Stimulated activated CD8-positive, alpha-beta memory T cell treated with anti-CD3 and anti-CD28 coated beads, Interleukin-7, amount 100 ng/mL, for 1 hour (primary cell): ENCODE results near the gene STAU1.
"Not testable (repeated sequence)": the region's sequence is repeated elsewhere in the genome, so short reads cannot be mapped to it uniquely, and the experiment has no call there.

Experiments
- DNase-seq, 2 donors: peaks; one replicate each; pipeline ENCODE4 v3.0.0-alpha.2; 2020; ENCODE audit warnings: low read depth in 2 of 2

STAU1 gene

DNA sequence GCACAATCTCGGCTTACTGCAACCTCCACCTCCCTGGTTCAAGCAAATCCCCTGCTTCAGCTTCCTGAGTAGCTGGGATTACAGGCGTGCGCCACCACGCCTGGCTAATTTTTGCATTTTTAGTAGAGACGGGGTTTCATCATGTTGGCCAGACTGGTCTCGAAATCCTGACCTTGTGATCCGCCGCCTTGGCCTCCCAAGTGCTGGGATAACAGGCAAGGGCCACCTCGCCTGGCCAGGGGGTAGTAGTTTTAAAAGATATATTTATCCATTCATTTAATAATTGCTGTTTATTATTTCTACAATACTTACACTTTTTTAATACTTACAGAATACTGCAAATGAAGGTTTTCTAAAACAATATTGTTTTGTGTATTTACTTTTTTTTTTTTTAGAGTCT lies 15.6 kb upstream of the STAU1 start:
- no peak for DNase-seq

DNA sequence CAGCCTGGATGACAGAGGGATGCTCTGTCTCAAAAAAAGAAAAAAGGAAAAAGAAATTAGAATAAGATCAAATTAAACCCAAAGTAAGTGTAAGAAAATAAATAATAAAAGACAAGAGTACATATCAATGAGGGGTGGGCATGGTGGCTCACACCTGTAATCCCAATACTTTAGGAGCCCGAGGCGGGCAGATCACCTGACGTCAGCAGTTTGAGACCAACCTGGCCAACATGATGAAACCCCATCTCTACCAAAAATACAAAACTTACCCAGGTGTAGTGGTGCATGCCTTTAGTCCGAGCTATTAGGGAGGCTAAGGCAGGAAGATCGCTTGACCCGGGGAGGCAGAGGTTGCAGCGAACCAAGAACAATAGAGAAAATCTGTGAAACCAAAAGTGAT lies 14.9 kb upstream of the STAU1 start:
- no peak for DNase-seq

DNA sequence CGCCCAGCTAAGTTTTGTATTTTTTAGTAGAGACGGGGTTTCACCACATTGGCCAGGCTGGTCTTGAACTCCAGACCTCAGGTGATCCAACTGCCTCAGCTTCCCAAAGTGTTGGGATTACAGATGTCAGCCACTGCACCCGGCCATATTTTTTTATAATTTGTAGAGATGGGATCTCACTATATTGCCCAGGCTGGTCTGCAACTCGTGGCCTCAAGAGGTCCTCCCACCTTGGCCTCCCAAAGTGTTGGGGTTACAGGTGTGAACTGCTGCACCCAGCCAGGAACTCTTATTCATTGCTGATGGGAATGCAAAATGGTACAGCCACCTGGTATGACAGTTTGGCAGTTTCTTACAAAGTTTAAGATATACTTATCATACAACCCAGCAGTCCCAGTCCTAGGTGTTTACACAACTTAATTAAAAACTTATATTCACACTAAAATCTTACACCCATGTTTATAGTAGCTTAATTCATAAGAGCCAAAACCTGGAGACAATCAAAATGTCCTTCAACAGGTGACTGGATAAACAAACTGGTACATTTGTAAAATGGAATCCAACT lies 11.7 kb upstream of the STAU1 start:
- no peak for DNase-seq

DNA sequence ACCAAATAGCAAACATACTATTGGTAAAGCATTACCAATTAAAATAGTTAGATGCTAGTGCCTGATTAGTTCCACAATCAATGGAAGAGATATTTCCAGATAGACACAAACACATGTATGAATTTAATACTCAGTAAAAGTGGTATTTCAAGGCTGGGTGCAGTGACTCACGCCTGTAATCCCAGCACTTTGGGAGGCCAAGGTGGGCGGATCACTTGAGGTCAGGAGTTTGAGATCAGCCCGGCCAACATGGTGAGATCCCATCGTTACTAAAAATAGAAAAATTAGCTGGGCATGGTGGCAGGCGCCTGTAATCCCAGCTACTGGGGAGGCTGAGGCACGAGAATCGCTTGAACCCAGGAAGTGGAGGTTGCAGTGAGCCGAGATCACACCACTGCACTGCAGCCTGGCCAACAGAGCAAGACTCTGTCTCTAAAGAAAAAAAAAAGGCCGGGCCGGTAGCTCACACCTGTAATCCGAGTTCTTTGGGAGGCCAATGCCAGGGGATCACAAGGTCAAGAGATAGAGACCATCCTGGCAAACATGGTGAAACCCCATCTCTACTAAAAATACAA lies 4.9 kb upstream of the STAU1 start:
- not testable (repeated sequence) for DNase-seq

DNA sequence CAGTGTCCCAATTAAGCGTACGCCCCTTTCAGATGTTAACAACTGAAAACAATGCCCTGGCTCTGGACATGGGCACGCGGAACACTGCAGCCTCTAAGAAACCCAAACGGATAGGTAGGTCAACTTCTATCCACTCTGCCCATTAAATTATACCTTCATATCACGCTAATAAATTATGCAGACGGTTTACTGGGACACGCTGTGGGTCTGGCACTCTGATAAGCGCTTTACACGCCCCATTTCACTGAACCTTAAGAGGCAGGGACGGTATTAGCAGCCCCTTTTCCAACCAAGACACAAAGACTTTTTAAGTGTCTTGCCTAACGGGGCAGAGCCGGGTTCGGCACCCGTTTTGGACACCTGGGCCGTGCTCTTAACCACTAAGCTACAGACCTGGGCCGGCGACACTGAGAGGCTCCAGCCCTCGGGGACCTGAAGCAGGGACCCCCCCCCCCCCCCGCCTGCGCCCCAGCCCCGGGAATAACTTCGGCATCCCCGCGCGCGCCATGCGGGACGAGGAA lies 744 bp downstream of the STAU1 start:
- no peak for DNase-seq

DNA sequence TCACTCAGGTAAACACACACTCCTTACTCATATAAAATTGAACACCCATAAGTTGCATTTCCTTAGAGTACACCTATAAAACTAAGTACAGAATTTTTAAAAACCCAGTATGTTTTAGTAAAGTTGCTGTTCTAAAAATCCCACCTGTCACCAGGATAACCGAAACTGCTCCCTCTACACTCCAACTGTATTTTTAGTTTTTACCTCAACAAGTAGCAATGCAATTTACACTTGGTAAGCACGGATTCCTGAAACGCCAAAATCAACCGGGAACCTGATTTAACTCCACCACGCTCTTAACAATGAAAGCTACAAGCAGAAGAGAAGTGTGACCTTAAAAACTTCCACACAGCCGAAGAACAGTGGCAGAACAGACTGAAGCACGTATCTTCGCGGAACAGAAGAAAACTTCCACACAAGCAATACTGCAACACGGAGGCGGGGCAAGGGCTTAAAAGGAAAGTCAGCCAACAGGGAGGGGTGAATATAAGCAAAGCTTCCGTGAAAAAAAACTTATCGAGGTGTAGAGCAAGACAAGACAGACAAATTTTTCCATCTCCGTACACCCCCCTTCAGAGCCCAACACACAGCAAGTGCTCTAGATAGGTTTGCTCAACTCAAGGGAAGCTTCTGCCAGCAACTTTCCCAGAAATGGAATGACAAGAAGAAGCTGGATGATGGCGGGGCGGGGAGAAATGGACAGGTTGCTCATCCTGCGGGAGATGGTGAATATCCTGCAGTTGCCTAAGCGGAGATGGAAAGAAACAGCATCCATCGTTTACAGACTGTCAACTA lies 1.4 kb downstream of the STAU1 start:
- peak; percentile 35 to 46 for DNase-seq

DNA sequence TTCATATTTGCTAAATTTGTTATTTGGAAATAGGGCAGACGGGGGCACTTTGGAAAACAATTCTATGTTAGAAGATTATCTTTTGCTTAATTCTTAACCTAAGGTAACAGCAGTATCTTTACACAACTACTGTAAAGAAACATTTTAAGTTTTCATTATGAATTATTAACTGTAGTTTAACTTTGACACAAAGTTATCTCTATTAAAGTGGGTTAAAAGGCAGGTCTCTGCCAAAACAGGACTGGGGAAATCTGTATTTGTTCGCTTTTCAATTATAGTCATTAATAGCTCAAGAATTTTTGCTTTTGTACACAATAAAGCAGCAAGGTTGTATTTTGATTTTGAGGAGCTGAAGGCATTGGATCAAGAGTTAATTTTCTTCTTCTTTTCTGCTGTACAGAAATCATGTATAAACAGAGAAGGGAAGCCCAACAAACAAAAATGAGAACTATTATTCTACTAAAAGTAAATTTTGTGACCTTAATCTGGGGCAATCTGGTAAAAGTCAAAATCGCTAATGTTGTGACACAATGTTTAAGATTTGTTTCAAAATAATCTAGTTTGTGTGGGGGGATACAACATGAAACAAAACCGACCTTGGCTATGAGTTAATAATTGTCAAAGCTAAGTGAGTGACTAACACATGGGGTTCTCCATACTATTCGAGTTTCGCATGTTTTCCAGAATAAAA lies 2.9 kb downstream of the STAU1 start:
- DNase-seq = no peak

DNA sequence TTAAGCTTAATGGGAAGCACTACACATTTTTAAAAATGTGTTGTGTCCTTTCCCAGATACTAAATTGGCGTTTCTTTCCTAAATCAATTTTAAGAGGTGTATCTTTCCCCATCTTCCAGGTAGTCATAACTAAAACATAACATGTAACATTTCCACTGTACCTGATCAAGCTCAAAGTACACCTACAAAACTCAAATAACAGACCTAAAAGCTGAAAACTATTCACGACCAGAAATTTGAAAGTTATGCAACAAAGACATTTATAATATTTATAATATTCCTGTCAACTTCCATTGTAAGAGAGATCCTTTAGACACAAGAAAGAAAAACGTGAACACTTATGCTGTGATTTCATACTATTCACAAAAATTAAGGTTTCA lies 3.5 kb downstream of the STAU1 start:
- no peak for DNase-seq

DNA sequence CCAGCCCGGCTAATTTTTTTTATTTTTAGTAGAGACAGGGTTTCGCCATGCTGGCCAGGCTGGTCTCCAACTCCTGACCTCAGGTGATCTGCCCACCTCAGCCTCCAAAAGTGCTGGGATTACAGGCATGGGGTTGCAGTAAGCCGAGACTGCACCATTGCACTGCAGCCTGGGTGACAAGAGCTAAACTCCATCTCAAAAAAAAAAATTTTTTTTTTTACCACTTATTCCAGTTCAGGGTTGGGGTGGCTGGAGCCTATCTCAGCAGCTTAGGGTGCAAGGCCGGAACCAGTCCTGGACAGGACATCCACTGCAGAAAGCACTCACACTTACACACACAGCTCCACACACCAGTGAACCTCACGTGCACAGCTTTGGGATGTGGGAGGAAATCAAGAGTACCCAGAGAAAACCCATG lies 4.0 kb downstream of the STAU1 start:
- not testable (repeated sequence) for DNase-seq

DNA sequence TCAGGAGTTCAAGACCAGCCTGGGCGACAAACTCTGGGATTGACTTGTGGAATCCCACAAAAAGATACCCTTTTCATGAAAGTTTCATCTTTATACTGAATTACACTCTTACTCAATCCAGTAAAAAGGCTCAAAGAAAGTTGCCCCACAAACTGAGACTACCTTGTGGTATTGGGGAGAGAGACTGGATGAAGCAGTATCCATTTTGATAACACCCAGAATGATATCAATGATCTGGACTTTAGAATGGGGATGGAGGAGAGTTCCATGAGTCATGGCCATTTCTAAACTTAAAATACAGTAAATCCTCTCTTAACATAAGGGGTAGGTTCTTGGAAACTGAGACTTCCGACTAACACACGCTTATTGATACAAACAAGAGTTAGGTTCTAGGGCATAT lies 4.7 kb downstream of the STAU1 start:
- no peak for DNase-seq

DNA sequence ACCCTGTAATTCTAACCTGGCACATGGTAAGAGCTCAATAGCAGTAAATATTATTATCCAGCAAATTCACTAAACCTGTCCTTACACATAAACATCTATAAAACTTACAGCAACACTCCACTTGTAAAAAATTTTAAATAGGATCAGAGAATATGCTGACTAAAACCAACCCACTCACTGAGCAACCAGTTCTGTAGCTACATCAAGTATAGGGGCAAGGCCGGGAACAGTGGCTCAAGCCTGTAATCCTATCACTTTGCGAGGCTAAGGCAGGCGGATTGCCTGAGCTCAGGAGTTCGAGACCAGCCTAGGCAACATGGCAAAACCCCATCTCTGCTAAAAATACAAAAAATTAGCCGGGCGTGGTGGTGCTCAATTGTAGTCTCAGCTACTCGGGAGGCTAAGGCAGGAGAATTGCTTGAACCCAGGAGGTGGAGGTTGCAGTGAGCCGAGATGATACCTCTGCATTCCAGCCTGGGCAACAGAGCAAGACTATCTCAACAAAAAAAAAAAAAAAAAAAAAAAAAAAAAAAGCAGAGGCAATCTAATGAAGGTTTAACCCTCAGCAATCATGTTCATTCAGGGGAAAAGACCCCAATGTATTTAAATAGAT lies 6.8 kb downstream of the STAU1 start:
- DNase-seq = no peak

DNA sequence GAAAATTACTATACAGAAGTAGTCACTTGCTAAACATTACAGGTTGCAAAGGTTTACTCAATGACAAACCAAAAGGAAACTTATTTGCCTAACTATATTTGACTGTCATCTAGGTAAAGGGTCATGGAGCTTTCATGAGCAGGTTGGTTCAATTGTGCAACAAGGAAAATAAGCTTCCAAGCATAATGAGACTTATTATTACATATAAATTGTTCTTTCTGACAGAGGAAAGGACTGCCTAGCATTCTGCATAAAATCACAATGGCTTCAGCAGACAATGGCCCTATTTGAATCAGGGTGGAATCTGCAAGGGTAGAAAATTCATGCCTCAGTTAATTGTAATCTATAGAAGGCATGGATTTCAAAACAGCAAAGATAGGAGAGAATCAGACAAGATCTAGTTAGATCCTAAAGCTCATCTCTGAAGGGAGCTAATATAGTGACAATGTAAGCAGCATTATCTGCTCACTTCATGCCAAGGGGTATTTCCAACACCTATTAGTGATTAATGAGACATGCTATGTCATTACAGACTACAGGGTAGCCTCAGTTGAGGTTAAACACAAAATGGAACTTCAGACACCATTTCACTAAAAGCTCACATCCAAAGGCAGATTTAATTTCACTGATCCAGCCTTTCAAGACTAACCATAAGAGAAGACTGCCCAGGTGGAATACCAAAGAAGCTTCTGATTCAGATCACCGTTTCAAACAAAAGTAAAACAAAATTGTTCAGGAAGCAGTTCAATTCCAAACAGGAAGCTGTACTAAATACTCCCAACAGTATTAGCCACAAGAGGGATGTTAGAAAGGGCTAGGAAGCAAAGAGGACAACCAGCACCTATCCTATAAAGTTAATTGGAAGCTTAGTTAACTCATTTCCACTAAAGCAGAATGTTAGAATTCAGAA lies 8.5 kb downstream of the STAU1 start:
- no peak for DNase-seq

DNA sequence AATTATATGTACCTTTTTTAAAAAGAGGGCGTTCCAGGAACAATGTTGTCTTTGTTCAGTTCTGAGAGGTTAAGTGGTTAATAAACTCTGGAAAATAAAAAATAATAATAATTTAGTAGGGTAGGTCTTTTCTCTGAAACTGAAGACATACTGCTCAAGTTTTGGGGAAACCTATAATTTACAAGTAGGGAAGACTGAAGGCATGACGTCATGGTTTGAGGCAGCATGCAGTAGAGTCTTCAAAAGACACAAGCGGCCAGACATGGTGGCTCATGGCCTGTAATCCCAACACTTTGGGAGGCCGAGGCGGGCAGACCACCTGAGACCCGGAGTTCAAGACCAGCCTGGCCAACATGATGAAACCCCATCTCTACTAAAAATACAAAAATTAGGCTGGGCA lies 14.0 kb downstream of the STAU1 start:
- DNase-seq = no peak

DNA sequence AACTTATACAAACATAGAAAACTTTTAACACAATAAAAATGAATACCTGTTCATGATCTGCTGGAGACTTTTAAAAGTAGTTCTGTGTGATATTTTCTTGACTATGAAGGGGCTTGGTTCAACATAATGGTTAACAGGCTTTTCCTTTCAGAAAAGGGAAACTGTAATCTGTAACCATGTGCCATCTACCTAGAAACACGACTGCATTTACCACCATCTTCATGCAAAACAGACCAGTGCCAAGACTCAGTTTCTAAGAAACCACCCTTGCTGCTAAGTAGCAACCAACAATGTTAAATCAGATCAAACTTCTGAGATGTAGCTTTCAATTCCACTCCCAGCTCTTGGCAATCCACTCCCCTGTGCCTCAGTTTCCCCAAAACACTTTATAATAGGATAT lies 15.7 kb downstream of the STAU1 start:
- DNase-seq = no peak

DNA sequence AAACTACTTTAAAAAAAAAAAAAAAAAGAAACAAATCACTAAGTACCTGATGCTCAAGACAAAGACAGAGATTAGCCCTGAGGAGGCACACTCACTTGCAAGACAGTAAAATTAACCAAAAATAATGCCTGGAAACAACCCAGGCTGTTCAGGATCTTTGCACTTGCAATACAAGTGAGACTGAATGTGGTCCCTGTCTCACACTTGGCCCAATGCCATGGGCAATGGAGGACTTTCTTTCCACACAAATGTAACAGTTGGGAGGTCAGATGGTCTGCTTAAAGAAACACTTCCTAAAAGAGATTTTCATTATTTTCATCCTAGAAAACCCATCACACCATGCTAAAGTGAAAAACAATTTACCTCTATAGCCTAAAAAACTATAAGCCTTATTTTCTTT lies 16.2 kb downstream of the STAU1 start:
- no peak for DNase-seq

DNA sequence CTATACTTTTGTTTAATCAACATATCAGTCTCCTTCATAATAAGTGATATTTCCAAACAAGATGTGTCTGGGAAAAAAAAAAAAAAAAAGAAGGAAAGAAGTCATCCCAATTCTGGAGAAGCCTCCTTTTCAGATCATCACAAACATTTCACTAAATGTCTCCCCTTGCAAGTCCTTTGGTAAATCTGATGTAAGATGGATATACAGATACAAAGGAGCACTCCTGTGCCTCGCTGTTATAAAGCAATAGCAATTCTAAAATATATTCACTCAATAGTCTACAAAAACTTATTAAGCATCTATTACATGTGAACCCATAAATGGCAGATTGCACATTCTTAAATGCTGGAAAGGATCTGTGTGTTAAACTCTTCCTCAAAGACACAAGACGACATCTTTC lies 17.4 kb downstream of the STAU1 start:
- no peak for DNase-seq

DNA sequence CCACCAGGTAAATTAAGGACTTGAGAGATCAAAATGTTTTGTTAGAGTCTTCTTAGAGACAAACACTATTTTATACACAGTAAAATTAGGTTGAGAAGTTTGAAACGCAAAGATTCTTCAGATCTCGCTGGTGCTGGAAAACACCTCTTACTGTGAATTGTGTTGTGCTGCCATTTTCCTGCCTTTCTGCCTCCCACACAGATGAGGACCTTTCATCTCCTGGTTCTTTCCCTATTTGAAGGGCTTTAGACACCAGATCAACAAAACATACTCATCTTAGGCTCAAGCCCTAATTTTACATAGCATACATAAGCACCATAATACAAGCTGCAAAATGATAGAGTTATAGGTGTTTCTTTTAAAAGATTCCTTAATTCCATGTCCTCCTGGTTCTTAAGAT lies 18.6 kb downstream of the STAU1 start:
- no peak for DNase-seq

DNA sequence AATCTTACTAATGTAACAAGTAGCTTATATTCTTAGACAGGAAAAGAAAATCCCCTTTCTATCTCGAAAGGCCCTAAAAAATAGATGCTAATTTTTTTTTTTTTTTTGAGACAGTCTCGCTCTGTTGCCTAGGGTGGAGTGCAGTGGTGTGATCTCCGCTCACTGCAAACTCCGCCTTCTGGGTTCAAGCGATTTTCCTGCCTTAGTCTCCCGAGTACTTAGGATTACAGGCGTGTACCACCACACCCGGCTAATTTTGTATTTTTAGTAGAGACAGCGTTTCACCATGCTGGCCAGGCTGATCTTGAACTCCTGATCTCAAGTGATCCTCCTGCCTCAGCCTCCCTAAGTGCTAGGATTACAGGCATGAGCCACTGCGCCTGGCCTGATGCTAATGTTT lies 19.3 kb downstream of the STAU1 start:
- DNase-seq = not testable (repeated sequence)

DNA sequence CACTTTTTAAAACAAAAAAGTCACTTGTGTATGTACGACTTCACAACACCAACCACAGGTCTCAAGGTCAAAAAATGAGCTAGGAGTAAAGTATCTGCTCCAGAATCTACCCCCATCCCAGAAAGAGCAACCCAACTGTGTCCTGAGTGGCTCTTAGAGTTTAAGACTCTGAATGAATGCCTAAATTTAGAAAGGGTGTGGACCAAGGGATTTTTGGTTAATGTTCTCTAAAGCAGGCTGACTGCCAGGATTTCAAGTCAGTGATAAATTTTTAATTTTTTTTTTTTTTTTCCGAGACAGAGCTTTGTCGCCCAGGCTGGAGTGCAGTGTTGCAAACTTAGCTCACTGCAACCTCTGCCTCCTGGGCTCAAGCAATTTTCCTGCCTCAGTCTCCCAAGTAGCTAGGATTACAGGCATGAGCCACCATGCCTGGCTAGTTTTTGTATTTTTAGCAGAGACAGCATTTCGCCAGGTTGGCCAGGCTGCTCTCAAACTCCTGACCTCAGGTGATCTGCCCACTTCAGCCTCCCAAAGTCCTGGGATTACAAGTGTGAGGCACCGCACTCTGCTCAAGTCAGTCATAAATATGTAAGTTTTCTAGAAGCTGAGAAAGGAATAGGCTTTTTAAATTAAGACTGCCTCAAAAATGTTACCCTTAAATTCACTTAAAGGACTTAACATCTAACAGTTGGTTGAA lies 20.2 kb downstream of the STAU1 start:
- no peak for DNase-seq
